Uterus (tissue), 4 donors: ENCODE data around the gene CHRNE. TPM values are rescaled to one million over a fixed set of nuclear protein-coding genes. Genes with fewer than 3 reads are reported as not detected.

Source experiments
- DNase-seq, 2 donors: peaks; one replicate each; pipeline ENCODE4 v3.0.0-alpha.2; 2019 to 2020
- H3K27ac ChIP-seq, 2 donors: fragments of 200-600 bp; sonication (generic); 1 replicate in 1 of 2; 2 replicates in 1 of 2; pipeline ENCODE4 v1.5.1; 2016 to 2018
- H3K27me3 ChIP-seq, 2 donors: fragments of 200-600 bp; sonication (generic); one replicate each; pipeline ENCODE4 v1.5.1; 2018 to 2019; ENCODE audit warnings: control low read depth in 1 of 2
- H3K36me3 ChIP-seq, 2 donors: fragments of 200-600 bp; sonication (generic); one replicate each; pipeline ENCODE4 v1.5.1; 2019; ENCODE audit warnings: control low read depth in 1 of 2
- H3K4me1 ChIP-seq, 2 donors: fragments of 200-600 bp; sonication (generic); one replicate each; pipeline ENCODE4 v1.5.1; 2018 to 2019; ENCODE audit warnings: control low read depth in 1 of 2
- H3K4me3 ChIP-seq, 2 donors: fragments of 200-600 bp; sonication (generic); 1 replicate in 1 of 2; 2 replicates in 1 of 2; pipeline ENCODE4 v1.5.1; 2018 to 2019; ENCODE audit warnings: mild to moderate bottlenecking in 1 of 2
- H3K9me3 ChIP-seq, 2 donors: fragments of 200-600 bp; sonication (generic); one replicate each; pipeline ENCODE4 v1.5.1; 2019; ENCODE audit warnings: control low read depth in 1 of 2
- CTCF ChIP-seq, 4 experiments: fragments of 200-600 bp in 2 of 4; fragments of 450-650 bp in 2 of 4; sonication (generic) in 2 of 4; IDR thresholded peaks; one replicate each; pipeline ENCODE4 v1.5.1; 2016 to 2019; ENCODE audit warnings: antibody characterized with exemption in 4 of 4, mild to moderate bottlenecking in 2 of 4, moderate library complexity in 1 of 4
- POLR2A ChIP-seq, 2 donors: fragments of 450-650 bp; IDR thresholded peaks; one replicate each; pipeline ENCODE4 v1.6.1; 2016; ENCODE audit warnings: antibody characterized with exemption in 2 of 2, mild to moderate bottlenecking in 1 of 2, moderate library complexity in 1 of 2
- intact Hi-C: fragments of 100-400 bp; cut with DNase I; formaldehyde crosslinking; loops from one replicate; pipeline ENCODE4 v1.15.1; 2023; ENCODE audit warnings: low total_unique reads
- total RNA-seq, 4 donors: library from RNA; depleted of rRNA in 3 of 4; stranded (reverse); fragments of >200 nt in 3 of 4; gene quantifications; one replicate each; pipeline versions ENCODE4 v1.1.0 to v1.2.4, GENCODE V29; 2014 to 2023
- donor health status: DM: yes; HTN: yes; CAD: no.

CHRNE gene
- total RNA-seq, 4 donors from 2014 or later: 0.79 to 0.83 TPM; not detected in 2

GRCh38 chr17:4949321-4950074 is 46.6 kb upstream of the CHRNE start:
- intact Hi-C loops: no loop called here
- peaks cover 12 to 17% of the 10 kb centered on the region in 2 donors for H3K4me1 ChIP-seq
- TF ChIP-seq POLR2A (IDR thresholded peaks at IDR 0.05) (peak in 1 of 2 donors; percentile 37), CTCF (IDR thresholded peaks at IDR 0.05) (no peak)
- peak overlapping the region; percentile 93 to 98 for H3K27ac ChIP-seq
- H3K4me3 ChIP-seq: peak overlapping the region; percentile 82 to 97
- peak; percentile 78 to 85 for DNase-seq
- H3K27me3 ChIP-seq: no peaks in the 10 kb centered on the region
- H3K9me3 ChIP-seq: no peaks in the 10 kb centered on the region
- no peaks in the 10 kb centered on the region for H3K36me3 ChIP-seq

- no peaks in the 10 kb centered on the region for H3K36me3 ChIP-seq
- no peaks in the 10 kb centered on the region for H3K27me3 ChIP-seq
- no peaks in the 10 kb centered on the region for H3K9me3 ChIP-seq
- peak overlapping the region; percentile 82 to 97 for H3K4me3 ChIP-seq
- peaks cover 12 to 17% of the 10 kb centered on the region in 2 donors for H3K4me1 ChIP-seq
- intact Hi-C loops: no loop called here
- DNase-seq: peak; percentile 79 to 84
- peak; percentile 43 to 67 for TF ChIP-seq POLR2A (IDR thresholded peaks at IDR 0.05)
- no peak for TF ChIP-seq CTCF (IDR thresholded peaks at IDR 0.05)
- peak overlapping the region; percentile 93 to 98 for H3K27ac ChIP-seq
Observed at GRCh38 chr17:4948931-4949320, 46.0 kb upstream of the CHRNE start.

GRCh38 chr17:4948166-4948930 is 45.5 kb upstream of the CHRNE start, which contains the start of gene PFN1:
TSS of gene PFN1 (minus strand) at chr17:4948530. CDS start at chr17:4948394, 136 bp downstream.
- no peaks in the 10 kb centered on the region for H3K27me3 ChIP-seq
- TF ChIP-seq CTCF (IDR thresholded peaks at IDR 0.05) (no peak), POLR2A (IDR thresholded peaks at IDR 0.05) (peak; percentile 37 to 88)
- H3K9me3 ChIP-seq: no peaks in the 10 kb centered on the region
- intact Hi-C loops: no loop called here
- peaks cover 12 to 17% of the 10 kb centered on the region in 2 donors for H3K4me1 ChIP-seq
- peak within 1 kb of the TSS; percentile 93 to 98 for H3K27ac ChIP-seq
- peak; percentile 91 to 95 for DNase-seq
- H3K36me3 ChIP-seq: no peaks in the 10 kb centered on the region
- peak within 1 kb of the TSS; percentile 82 to 97 for H3K4me3 ChIP-seq

- H3K9me3 ChIP-seq: no peaks in the 10 kb centered on the region
- intact Hi-C loops: no loop called here
- peak; percentile 57 to 71 for DNase-seq
- H3K4me1 ChIP-seq: peaks cover 12 to 17% of the 10 kb centered on the region in 2 donors
- H3K27ac ChIP-seq: peak overlapping the region; percentile 93 to 98
- no peak for TF ChIP-seq CTCF (IDR thresholded peaks at IDR 0.05)
- peak in 1 of 2 donors; percentile 5 for TF ChIP-seq POLR2A (IDR thresholded peaks at IDR 0.05)
- no peaks in the 10 kb centered on the region for H3K36me3 ChIP-seq
- peak overlapping the region; percentile 82 to 97 for H3K4me3 ChIP-seq
- H3K27me3 ChIP-seq: no peaks in the 10 kb centered on the region
Observed at GRCh38 chr17:4947411-4948165, 44.7 kb upstream of the CHRNE start.
